Omental fat pad (tissue), 4 donors: Measurements from ENCODE around the gene SLC5A4. TPM values are rescaled to one million over a fixed set of nuclear protein-coding genes. Genes with fewer than 3 reads are reported as not detected.

Experiments used
- ATAC-seq: fragments of 150-250 bp; one replicate; pipeline ENCODE4 v1.9.1; 2016; ENCODE audit warnings: mild to moderate bottlenecking, moderate library complexity; ENCODE audit not compliant: low FRiP score
- DNase-seq: peaks from one replicate; pipeline ENCODE4 v3.0.0-alpha.2; 2019; ENCODE audit warnings: low spot score
- small RNA-seq: library from RNA; depleted of rRNA; stranded (forward); fragments of <200 nt; gene quantifications from one replicate; pipeline ENCODE3, GENCODE V24; 2016
- total RNA-seq, 4 donors: library from RNA; depleted of rRNA; stranded (reverse); fragments of >200 nt; gene quantifications; one replicate each; pipeline ENCODE4 v1.1.0, GENCODE V29; 2016
- TF ChIP-seq, protein P1 (sequence below), 3 donors: fragments of 450-650 bp; IDR thresholded peaks; one replicate each; pipeline ENCODE4 v1.5.1; 2016 to 2017; ENCODE audit warnings: antibody characterized with exemption in 3 of 3, mild to moderate bottlenecking in 3 of 3, moderate library complexity in 2 of 3

Gene SLC5A4
- total RNA-seq, 4 donors from 2014 or later: 0.46 to 6.5 (median 0.96) TPM

- TF ChIP-seq, protein P1, sequence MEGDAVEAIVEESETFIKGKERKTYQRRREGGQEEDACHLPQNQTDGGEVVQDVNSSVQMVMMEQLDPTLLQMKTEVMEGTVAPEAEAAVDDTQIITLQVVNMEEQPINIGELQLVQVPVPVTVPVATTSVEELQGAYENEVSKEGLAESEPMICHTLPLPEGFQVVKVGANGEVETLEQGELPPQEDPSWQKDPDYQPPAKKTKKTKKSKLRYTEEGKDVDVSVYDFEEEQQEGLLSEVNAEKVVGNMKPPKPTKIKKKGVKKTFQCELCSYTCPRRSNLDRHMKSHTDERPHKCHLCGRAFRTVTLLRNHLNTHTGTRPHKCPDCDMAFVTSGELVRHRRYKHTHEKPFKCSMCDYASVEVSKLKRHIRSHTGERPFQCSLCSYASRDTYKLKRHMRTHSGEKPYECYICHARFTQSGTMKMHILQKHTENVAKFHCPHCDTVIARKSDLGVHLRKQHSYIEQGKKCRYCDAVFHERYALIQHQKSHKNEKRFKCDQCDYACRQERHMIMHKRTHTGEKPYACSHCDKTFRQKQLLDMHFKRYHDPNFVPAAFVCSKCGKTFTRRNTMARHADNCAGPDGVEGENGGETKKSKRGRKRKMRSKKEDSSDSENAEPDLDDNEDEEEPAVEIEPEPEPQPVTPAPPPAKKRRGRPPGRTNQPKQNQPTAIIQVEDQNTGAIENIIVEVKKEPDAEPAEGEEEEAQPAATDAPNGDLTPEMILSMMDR (IDR thresholded peaks at IDR 0.05): no peak
- ATAC-seq: no peak
- no peak for DNase-seq
Observed at GRCh38 chr22:32181043-32181442, 74.1 kb downstream of the SLC5A4 start.

DNA sequence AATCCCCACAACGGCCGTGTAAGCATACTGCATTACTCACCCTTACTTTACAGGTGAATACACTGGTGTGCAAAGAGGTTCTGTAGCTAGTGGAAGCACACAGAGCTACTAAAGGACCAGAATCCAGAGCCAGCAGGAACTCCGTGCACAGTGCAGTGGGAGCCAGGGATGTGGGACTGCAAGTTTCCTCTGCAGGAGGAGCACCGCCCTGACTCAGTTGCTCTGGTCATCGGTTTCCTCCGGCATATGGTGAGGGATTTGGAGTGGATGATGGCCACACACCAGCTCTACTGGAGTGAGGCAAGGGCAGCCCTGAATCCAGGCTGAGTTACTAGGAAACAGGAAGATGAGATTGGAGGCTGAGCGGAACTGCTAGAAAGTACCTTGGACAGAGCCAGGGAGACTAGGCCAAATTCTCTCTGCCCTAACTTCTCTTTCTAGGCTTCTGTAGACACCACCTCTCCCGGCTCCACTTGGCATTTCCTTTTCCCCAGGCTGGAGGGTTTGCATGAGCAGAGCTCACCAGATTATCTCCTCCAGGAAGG is 77.9 kb downstream of the SLC5A4 start:
- DNase-seq (no peak), ATAC-seq (no peak)
- TF ChIP-seq, protein P1 (IDR thresholded peaks at IDR 0.05): no peak

- TF ChIP-seq, protein P1 (IDR thresholded peaks at IDR 0.05): no peak
- ATAC-seq: no peak
- DNase-seq: no peak
Observed at GRCh38 chr22:32175683-32176644, 79.2 kb downstream of the SLC5A4 start.

DNA sequence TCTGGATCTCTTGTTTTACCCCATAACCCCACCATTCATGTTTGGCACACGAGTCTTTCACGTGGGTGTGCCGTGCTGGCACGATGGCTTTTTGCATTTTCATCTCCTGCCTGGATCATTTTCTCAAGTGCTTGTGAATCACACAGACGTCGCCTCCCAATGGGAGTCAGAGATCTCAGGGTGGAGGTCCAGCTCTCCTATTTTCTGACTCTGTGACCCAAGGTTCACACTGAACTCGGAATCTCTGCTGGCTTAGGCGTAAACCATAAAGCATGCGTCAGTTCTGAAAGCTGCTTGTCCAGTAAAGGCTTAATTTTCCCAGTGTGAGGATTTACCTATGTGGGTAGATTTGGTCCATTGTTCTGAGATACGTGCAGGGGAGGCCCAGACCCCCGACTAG is 80.0 kb downstream of the SLC5A4 start:
- DNase-seq: no peak
- TF ChIP-seq, protein P1 (IDR thresholded peaks at IDR 0.05): no peak
- ATAC-seq: no peak

Small RNA genes lying within 50 kb of the gene (small RNA-seq; reads per million reads assigned to genes)
- not detected for gene RF02171

Other genes starting within 250 kb of the SLC5A4 start
- gene SLC5A1, start 212.1 kb downstream of the SLC5A4 start, total RNA-seq: not detected
- gene C22orf42, start 96.0 kb downstream of the SLC5A4 start, total RNA-seq: not detected
- gene RFPL2, start 50.3 kb downstream of the SLC5A4 start, total RNA-seq: under 1 TPM in 1 of 4 donors, not detected in 3; 0.36 TPM
- not detected for gene RFPL3, start 102.5 kb upstream of the SLC5A4 start, total RNA-seq
- 10 to 100 TPM; 56.1 to 61.7 (median 58.6) TPM for gene RTCB, start 156.9 kb upstream of the SLC5A4 start, total RNA-seq
- gene BPIFC, start 209.1 kb upstream of the SLC5A4 start, total RNA-seq: not detected
- gene FBXO7, start 219.5 kb upstream of the SLC5A4 start, total RNA-seq: 10 to 100 TPM; 74.3 to 91.3 (median 83.3) TPM